Islet precursor cell (in vitro differentiated cells): ENCODE data around the gene APC2.
"Not testable (repeated sequence)": the region's sequence is repeated elsewhere in the genome, so short reads cannot be mapped to it uniquely, and the experiment has no call there.

Source experiments
- DNase-seq: peaks from one replicate; pipeline ENCODE4 v3.0.0-alpha.2; 2018

APC2 gene

DNA sequence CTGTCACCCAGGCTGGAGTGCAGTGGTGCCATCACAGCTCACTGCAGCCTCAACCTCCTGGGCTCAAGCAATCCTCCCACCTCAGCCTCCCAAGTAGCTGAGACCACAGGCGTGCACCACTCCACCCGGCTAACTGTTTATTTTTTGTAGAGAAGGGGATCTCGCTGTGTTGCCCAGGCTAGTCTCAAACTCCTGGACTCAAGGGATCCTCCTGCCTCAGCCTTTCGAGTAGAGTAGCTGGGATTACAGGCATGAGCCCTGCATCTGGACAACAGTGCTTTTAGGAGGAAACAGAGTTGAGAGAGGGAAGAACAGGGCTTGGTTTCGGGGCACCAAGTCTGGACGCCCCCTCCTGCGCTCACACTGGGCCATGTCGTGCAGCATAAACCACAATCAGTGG is 69.9 kb downstream of the APC2 start:
- DNase-seq = not testable (repeated sequence)

DNA sequence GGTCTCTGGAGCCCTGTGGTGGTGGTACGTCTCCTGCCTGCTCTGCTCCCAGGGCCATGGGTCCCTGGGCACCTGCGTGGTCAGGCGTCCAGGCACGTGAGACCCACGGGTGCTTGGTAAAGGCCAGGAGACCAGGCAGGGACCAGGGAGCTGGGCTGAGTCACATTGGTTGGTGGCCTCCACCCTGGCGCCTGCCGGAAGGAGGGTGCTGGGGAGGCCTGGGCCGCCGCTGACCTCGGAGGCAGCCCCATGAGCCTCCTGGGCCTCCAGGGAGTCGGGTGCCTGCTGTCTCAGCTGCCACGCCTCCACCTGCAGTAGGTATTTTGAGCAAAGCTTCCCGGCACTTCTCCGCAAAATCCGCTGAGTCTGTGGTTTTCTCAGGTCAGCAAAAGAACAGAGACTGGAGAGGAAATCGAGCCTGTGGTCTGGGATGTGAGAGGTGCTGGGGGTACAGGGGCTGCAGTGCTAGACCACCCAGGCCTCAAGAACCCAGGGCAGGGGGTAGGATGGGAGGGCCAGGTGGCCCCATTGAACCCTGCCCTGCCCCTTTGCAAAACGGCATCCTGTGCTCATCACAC is 70.4 kb downstream of the APC2 start:
- DNase-seq = no peak

DNA sequence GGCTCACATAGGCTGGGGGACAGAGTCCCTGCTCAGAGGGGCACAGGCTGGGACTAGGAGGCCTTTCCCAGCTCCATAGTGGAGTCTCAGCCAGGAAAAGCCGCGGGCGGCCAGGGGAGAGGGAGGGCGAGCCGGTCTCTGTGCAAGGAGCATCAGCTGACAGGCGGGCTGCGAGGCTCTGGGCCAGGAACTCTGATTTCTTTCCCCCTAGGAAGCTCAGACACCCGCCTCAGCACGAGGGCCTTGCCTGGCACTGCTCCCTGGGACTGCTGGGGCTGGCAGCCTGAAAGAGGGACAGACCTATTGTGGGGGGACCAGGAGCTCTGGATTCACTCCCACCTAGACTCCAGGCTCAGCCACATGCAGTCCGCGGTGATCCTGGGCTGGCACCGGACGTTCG is 71.7 kb downstream of the APC2 start:
- no peak for DNase-seq

DNA sequence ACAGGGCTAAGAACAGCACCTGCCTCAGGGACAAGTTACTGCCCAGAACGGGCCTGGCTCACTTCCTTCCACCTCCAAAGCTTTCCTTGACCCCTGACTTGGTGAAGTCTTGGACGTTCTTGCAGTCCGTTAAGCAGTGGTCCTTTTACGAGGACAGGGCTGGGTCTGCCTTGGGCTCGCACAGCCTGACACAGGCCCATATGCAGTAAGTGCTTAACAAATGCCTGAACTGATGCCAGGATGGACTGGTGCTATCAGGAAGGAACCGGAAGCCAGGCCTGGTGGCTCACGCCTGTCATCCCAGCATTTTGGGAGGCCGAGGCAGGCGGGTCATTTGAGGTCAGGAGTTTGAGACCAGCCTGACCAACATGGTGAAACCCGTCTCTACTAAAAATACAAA is 72.1 kb downstream of the APC2 start:
- no peak for DNase-seq

DNA sequence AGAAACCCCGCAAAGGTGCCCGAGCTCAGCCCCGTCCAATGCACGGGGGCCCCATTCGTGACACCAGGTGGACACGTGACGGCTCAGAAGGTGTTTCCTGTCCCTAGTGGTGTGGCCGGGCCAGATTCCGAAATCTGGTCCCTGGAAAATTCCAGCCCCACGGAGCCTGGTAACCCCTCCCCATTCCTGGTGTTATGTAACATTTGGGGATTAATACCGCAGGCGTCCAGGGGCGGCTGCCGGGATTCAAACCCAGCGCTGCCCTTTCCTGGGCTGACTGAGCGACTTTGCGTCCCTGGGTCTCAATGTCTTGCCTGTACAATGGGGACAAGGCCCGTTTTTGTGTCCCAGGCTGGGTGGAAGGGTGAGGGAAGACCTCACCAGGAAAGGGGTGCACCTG is 72.9 kb downstream of the APC2 start:
- no peak for DNase-seq
